Liver (tissue), 9 donors: ENCODE results near the gene KRTAP9-4. TPM values are rescaled to one million over a fixed set of nuclear protein-coding genes. Genes with fewer than 3 reads are reported as not detected.
"Not testable (repeated sequence)": the region's sequence is repeated elsewhere in the genome, so short reads cannot be mapped to it uniquely, and the experiment has no call there.

Source experiments
- DNase-seq: peaks from one replicate; pipeline ENCODE4 v3.0.0-alpha.2; 2017; ENCODE audit warnings: low spot score
- H3K27ac ChIP-seq, 2 donors: one replicate each; pipeline ENCODE4 v1.7.0; 2013; ENCODE audit warnings: inconsistent platforms in 2 of 2, low read length in 2 of 2, control low read depth in 1 of 2, low read depth in 1 of 2, mild to moderate bottlenecking in 1 of 2
- H3K27me3 ChIP-seq, 4 donors: one replicate each; pipeline versions ENCODE4 v1.6.1 to v1.7.0; 2013; ENCODE audit warnings: low read length in 3 of 4, inconsistent platforms in 1 of 4, mild to moderate bottlenecking in 1 of 4, moderate library complexity in 1 of 4; ENCODE audit not compliant: control insufficient read depth in 4 of 4, insufficient read depth in 4 of 4
- H3K36me3 ChIP-seq, 4 donors: one replicate each; pipeline versions ENCODE4 v1.6.1 to v1.7.0; 2013; ENCODE audit warnings: low read length in 3 of 4, mild to moderate bottlenecking in 3 of 4, low read depth in 1 of 4, moderate library complexity in 1 of 4; ENCODE audit not compliant: control insufficient read depth in 4 of 4, insufficient read depth in 3 of 4
- H3K4me1 ChIP-seq, 4 donors: one replicate each; pipeline versions ENCODE4 v1.6.1 to v1.7.0; 2013; ENCODE audit warnings: low read length in 3 of 4, mild to moderate bottlenecking in 3 of 4, moderate library complexity in 1 of 4; ENCODE audit not compliant: control insufficient read depth in 4 of 4, insufficient read depth in 4 of 4
- H3K4me3 ChIP-seq, 3 donors: one replicate each; pipeline versions ENCODE4 v1.6.1 to v1.7.0; 2013; ENCODE audit warnings: low read length in 3 of 3, control low read depth in 1 of 3, low read depth in 1 of 3, mild to moderate bottlenecking in 1 of 3
- H3K9ac ChIP-seq, 2 donors: one replicate each; pipeline ENCODE4 v1.7.0; 2013; ENCODE audit warnings: low read length in 2 of 2, mild to moderate bottlenecking in 2 of 2, moderate library complexity in 2 of 2, control low read depth in 1 of 2, low read depth in 1 of 2
- H3K9me3 ChIP-seq, 4 donors: one replicate each; pipeline versions ENCODE4 v1.6.1 to v1.7.0; 2013; ENCODE audit warnings: low read length in 3 of 4; ENCODE audit not compliant: control insufficient read depth in 4 of 4
- EGR1 ChIP-seq, 2 donors: IDR thresholded peaks; 2 replicates each; pipeline ENCODE4 v1.6.1; 2016 to 2018; ENCODE audit warnings: antibody characterized with exemption in 2 of 2, low read depth in 2 of 2
- FOXA1 ChIP-seq: IDR thresholded peaks from 2 replicates; pipeline ENCODE4 v1.6.1; 2016; ENCODE audit warnings: antibody characterized with exemption
- FOXA2 ChIP-seq: IDR thresholded peaks from 2 replicates; pipeline ENCODE4 v1.6.1; 2016; ENCODE audit warnings: antibody characterized with exemption
- GABPA ChIP-seq, 2 donors: IDR thresholded peaks in 1 of 2; conservative IDR thresholded peaks in 1 of 2; 2 replicates each; pipeline ENCODE4 v1.6.1; 2016; ENCODE audit warnings: antibody characterized with exemption in 2 of 2, mild to moderate bottlenecking in 1 of 2, moderate library complexity in 1 of 2
- HNF4A ChIP-seq, 2 donors: conservative IDR thresholded peaks; 2 replicates each; pipeline ENCODE4 v1.6.1; 2016; ENCODE audit warnings: antibody characterized with exemption in 2 of 2, mild to moderate bottlenecking in 2 of 2
- HNF4G ChIP-seq: IDR thresholded peaks from 2 replicates; pipeline ENCODE4 v1.6.1; 2016; ENCODE audit warnings: antibody characterized with exemption
- JUND ChIP-seq, 2 donors: IDR thresholded peaks; 2 replicates each; pipeline ENCODE4 v1.6.1; 2016; ENCODE audit warnings: antibody characterized with exemption in 2 of 2
- MAX ChIP-seq: IDR thresholded peaks from 2 replicates; pipeline ENCODE4 v1.6.1; 2016; ENCODE audit warnings: antibody characterized with exemption
- NR2F2 ChIP-seq: IDR thresholded peaks from 2 replicates; pipeline ENCODE4 v1.6.1; 2016; ENCODE audit warnings: antibody characterized with exemption
- RAD21 ChIP-seq, 2 donors: IDR thresholded peaks; 2 replicates each; pipeline ENCODE4 v1.6.1; 2016; ENCODE audit warnings: antibody characterized with exemption in 2 of 2, mild to moderate bottlenecking in 2 of 2
- RXRA ChIP-seq, 2 donors: IDR thresholded peaks; 2 replicates each; pipeline ENCODE4 v1.6.1; 2017 to 2018; ENCODE audit warnings: antibody characterized with exemption in 2 of 2, mild to moderate bottlenecking in 1 of 2
- SP1 ChIP-seq: IDR thresholded peaks from 2 replicates; pipeline ENCODE4 v1.6.1; 2018; ENCODE audit warnings: antibody characterized with exemption, mild to moderate bottlenecking
- TAF1 ChIP-seq: conservative IDR thresholded peaks from 2 replicates; pipeline ENCODE4 v1.6.1; 2016; ENCODE audit warnings: antibody characterized with exemption, mild to moderate bottlenecking
- YY1 ChIP-seq: IDR thresholded peaks from 2 replicates; pipeline ENCODE4 v1.6.1; 2016; ENCODE audit warnings: antibody characterized with exemption, mild to moderate bottlenecking
- WGBS: extraction: QIAGEN DNeasy Blood & Tissue Kit; methylation state at CpG from one replicate; pipeline ENCODE4 v1.1.7; 2013; 5-methylcytosine and 5-hydroxymethylcytosine counted together
- polyA plus RNA-seq, 2 donors: library from polyadenylated mRNA; stranded (reverse) in 1 of 2; unstranded in 1 of 2; fragments of 200-250 nt in 1 of 2; fragments of >200 nt in 1 of 2; fragmentation: Nextera tagmentation in 1 of 2; extraction: Ambion mirVana in 1 of 2; gene quantifications; one replicate each; pipeline versions ENCODE4 v1.2.1 to v1.2.3, GENCODE V29; 2013 to 2015
- total RNA-seq, 2 donors: library from RNA; depleted of rRNA; stranded (reverse); fragments of >200 nt; gene quantifications; one replicate each; pipeline ENCODE4 v1.2.3, GENCODE V29; 2014
- TF ChIP-seq, protein P1 (sequence below): fragments of 150-350 bp; IDR thresholded peaks from 2 replicates; pipeline ENCODE4 v1.5.1; 2017; ENCODE audit warnings: improper control_type of control experiment, low read depth, low read length; ENCODE audit not compliant: missing input control
- TF ChIP-seq, protein P2 (sequence below): IDR thresholded peaks from 2 replicates; pipeline ENCODE4 v1.6.1; 2016; ENCODE audit warnings: antibody characterized with exemption
- TF ChIP-seq, protein P3 (sequence below): IDR thresholded peaks from 2 replicates; pipeline ENCODE4 v1.6.1; 2016; ENCODE audit warnings: antibody characterized with exemption
- TF ChIP-seq, protein P4 (sequence below): IDR thresholded peaks from 2 replicates; pipeline ENCODE4 v1.6.1; 2016; ENCODE audit warnings: antibody characterized with exemption, mild to moderate bottlenecking
- donor health status: healthy.
- donor health status: healthy.
- donor health status: healthy.
- donor health status: healthy.
- donor health status: healthy.

The KRTAP9-4 gene
- total and polyA plus RNA-seq, 4 donors, result not detected

DNA sequence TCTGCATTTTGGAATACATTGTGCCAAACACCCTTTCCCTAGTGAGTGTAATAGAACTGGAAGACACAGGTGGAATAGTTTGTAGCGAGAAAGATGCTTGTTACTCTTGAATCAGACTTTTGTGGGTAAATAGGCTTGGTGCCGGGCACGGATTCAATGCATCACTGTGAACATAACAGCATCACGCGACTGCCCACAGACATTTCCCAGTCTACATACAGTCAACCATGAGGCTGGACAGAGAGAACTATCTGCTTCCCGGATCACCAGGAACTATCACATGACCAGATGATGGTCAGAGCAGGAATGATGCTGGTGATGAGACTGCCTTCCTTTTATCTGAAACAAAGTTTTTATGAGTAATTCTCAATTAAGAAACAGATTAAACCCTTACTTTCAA, 23.4 kb upstream of the KRTAP9-4 start:
- Histone ChIP-seq H3K9me3 (peaks cover 0 to 3% (median 0%) of the 10 kb centered on the region in 4 donors), H3K9ac (no peak overlapping the region), H3K36me3 (no peaks in the 10 kb centered on the region), H3K27me3 (peaks cover 0 to 5% (median 0%) of the 10 kb centered on the region in 4 donors), H3K4me3 (no peak overlapping the region), H3K4me1 (no peaks in the 10 kb centered on the region), H3K27ac (no peak overlapping the region)
- no peak for DNase-seq
- WGBS, result 91% methylated on average over 6 of the region's 6 CpGs
- TF ChIP-seq, protein P1, sequence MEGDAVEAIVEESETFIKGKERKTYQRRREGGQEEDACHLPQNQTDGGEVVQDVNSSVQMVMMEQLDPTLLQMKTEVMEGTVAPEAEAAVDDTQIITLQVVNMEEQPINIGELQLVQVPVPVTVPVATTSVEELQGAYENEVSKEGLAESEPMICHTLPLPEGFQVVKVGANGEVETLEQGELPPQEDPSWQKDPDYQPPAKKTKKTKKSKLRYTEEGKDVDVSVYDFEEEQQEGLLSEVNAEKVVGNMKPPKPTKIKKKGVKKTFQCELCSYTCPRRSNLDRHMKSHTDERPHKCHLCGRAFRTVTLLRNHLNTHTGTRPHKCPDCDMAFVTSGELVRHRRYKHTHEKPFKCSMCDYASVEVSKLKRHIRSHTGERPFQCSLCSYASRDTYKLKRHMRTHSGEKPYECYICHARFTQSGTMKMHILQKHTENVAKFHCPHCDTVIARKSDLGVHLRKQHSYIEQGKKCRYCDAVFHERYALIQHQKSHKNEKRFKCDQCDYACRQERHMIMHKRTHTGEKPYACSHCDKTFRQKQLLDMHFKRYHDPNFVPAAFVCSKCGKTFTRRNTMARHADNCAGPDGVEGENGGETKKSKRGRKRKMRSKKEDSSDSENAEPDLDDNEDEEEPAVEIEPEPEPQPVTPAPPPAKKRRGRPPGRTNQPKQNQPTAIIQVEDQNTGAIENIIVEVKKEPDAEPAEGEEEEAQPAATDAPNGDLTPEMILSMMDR, result no peak
- TF ChIP-seq JUND (IDR thresholded peaks at IDR 0.05) (no peak), YY1 (no peak), FOXA2 (no peak), HNF4G (no peak), SP1 (no peak), NR2F2 (no peak), EGR1 (IDR thresholded peaks at IDR 0.05; ENCODE audit: low read depth in 2 of 2) (no peak), RAD21 (IDR thresholded peaks at IDR 0.05) (no peak), RXRA (IDR thresholded peaks at IDR 0.05) (no peak), MAX (no peak), HNF4A (conservative IDR thresholded peaks at IDR 0.05) (no peak), TAF1 (no peak), FOXA1 (no peak), GABPA (IDR thresholded peaks at IDR 0.05 in 1 of 2, conservative IDR thresholded peaks at IDR 0.05 in 1 of 2) (no peak)
- TF ChIP-seq, protein P2, sequence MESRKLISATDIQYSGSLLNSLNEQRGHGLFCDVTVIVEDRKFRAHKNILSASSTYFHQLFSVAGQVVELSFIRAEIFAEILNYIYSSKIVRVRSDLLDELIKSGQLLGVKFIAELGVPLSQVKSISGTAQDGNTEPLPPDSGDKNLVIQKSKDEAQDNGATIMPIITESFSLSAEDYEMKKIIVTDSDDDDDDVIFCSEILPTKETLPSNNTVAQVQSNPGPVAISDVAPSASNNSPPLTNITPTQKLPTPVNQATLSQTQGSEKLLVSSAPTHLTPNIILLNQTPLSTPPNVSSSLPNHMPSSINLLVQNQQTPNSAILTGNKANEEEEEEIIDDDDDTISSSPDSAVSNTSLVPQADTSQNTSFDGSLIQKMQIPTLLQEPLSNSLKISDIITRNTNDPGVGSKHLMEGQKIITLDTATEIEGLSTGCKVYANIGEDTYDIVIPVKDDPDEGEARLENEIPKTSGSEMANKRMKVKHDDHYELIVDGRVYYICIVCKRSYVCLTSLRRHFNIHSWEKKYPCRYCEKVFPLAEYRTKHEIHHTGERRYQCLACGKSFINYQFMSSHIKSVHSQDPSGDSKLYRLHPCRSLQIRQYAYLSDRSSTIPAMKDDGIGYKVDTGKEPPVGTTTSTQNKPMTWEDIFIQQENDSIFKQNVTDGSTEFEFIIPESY, result no peak
- TF ChIP-seq, protein P3, sequence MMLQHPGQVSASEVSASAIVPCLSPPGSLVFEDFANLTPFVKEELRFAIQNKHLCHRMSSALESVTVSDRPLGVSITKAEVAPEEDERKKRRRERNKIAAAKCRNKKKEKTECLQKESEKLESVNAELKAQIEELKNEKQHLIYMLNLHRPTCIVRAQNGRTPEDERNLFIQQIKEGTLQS, result no peak
- TF ChIP-seq, protein P4, sequence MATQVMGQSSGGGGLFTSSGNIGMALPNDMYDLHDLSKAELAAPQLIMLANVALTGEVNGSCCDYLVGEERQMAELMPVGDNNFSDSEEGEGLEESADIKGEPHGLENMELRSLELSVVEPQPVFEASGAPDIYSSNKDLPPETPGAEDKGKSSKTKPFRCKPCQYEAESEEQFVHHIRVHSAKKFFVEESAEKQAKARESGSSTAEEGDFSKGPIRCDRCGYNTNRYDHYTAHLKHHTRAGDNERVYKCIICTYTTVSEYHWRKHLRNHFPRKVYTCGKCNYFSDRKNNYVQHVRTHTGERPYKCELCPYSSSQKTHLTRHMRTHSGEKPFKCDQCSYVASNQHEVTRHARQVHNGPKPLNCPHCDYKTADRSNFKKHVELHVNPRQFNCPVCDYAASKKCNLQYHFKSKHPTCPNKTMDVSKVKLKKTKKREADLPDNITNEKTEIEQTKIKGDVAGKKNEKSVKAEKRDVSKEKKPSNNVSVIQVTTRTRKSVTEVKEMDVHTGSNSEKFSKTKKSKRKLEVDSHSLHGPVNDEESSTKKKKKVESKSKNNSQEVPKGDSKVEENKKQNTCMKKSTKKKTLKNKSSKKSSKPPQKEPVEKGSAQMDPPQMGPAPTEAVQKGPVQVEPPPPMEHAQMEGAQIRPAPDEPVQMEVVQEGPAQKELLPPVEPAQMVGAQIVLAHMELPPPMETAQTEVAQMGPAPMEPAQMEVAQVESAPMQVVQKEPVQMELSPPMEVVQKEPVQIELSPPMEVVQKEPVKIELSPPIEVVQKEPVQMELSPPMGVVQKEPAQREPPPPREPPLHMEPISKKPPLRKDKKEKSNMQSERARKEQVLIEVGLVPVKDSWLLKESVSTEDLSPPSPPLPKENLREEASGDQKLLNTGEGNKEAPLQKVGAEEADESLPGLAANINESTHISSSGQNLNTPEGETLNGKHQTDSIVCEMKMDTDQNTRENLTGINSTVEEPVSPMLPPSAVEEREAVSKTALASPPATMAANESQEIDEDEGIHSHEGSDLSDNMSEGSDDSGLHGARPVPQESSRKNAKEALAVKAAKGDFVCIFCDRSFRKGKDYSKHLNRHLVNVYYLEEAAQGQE, result no peak

DNA sequence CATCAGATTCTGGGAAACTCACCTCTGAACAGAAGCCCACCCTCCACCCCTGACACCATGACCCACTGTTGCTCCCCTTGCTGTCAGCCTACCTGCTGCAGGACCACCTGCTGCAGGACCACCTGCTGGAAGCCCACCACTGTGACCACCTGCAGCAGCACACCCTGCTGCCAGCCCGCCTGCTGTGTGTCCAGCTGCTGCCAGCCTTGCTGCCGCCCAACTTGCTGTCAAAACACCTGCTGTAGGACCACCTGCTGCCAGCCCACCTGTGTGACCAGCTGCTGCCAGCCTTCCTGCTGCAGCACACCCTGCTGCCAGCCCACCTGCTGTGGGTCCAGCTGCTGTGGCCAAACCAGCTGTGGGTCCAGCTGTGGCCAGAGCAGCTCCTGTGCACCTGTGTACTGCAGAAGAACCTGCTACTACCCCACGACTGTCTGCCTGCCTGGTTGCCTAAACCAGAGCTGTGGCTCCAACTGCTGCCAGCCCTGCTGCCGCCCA, 22.8 kb upstream of the KRTAP9-4 start, which contains the start of gene KRTAP9-2:
TSS of gene KRTAP9-2 (plus strand) at position 51 of the 498 bp plus-strand sequence. CDS start at position 58, 7 bp downstream.
- 54% methylated on average over 2 of the region's 4 CpGs for WGBS
- not testable (repeated sequence) for H3K36me3 ChIP-seq, DNase-seq, H3K4me1 ChIP-seq, H3K4me3 ChIP-seq, H3K9me3 ChIP-seq, H3K9ac ChIP-seq, H3K27me3 ChIP-seq, H3K27ac ChIP-seq
